Activated T-cell treated with anti-CD3 and anti-CD28 coated beads, Interleukin-2, amount 50 U/mL, for 72 hours (primary cell): ENCODE data around the gene CEP63. TPM values are rescaled to one million over a fixed set of nuclear protein-coding genes. Genes with fewer than 3 reads are reported as not detected.
A peak's percentile ranks its signal among the peaks of the same experiment; 100 is the strongest.
"Not testable (repeated sequence)": the region's sequence is repeated elsewhere in the genome, so short reads cannot be mapped to it uniquely, and the experiment has no call there.

Source experiments
- ATAC-seq, 2 donors: fragments of 150-1000 bp; cut with Tn5 transposase; replicated peaks in 1 of 2; 2 replicates each; pipeline ENCODE4 v1.10.0; 2021; ENCODE audit warnings: moderate library complexity in 2 of 2, mild to moderate bottlenecking in 1 of 2
- DNase-seq, 2 donors: peaks; one replicate each; pipeline ENCODE4 v3.0.0; 2021 to 2022; ENCODE audit warnings: mixed read lengths in 1 of 2
- H3K27ac Mint-ChIP-seq: one replicate; pipeline ENCODE4 v1.8.0; 2022; ENCODE audit warnings: mild to moderate bottlenecking, moderate library complexity, mixed read lengths
- H3K27me3 Mint-ChIP-seq: one replicate; pipeline ENCODE4 v1.8.0; 2022; ENCODE audit warnings: low read depth, mixed read lengths
- H3K36me3 Mint-ChIP-seq, 2 donors: one replicate each; pipeline ENCODE4 v1.8.0; 2022; ENCODE audit warnings: mixed read lengths in 2 of 2, mild to moderate bottlenecking in 1 of 2; ENCODE audit not compliant: insufficient read depth in 2 of 2
- H3K4me1 Mint-ChIP-seq: one replicate; pipeline ENCODE4 v1.8.0; 2022; ENCODE audit warnings: low read depth, mixed read lengths
- H3K4me3 Mint-ChIP-seq, 2 donors: one replicate each; pipeline ENCODE4 v1.8.0; 2022; ENCODE audit warnings: mild to moderate bottlenecking in 2 of 2, mixed read lengths in 2 of 2, moderate library complexity in 2 of 2
- H3K9me3 Mint-ChIP-seq, 2 donors: one replicate each; pipeline ENCODE4 v1.8.0; 2022; ENCODE audit warnings: mixed read lengths in 2 of 2
- total RNA-seq, 2 donors: library from RNA; stranded (reverse); gene quantifications; one replicate each; pipeline ENCODE4 v1.2.3, GENCODE V29; 2022

Gene CEP63
- total RNA-seq, 2 donors from 2014 or later, result 25.1 to 33.6 TPM

DNA sequence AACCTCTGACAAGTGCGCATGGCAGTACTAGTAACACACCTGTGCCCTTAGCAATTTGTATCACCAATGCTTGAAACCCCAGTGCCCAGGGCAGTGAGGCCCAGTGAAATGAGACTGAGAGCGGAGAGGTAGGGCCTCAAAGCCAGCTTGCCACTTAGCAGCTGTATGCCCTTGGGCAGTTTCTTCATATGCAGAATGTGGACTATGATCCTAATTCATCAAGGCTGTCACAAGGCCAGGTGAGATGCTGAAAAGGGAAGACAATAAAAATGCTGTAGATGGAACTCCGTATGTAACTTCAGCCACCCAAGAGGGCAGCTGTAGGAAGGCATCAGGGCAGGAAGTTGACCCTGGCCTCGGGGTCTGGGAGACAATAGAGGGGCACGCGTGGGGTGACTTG lies 90.6 kb downstream of the CEP63 start:
- ATAC-seq (no peak), DNase-seq (no peak)
- Mint-ChIP-seq H3K27me3 (no peaks in the 10 kb centered on the region), H3K4me3 (no peak overlapping the region), H3K4me1 (no peaks in the 10 kb centered on the region), H3K9me3 (peaks cover 0 to 4% of the 10 kb centered on the region in 2 donors), H3K36me3 (peaks cover 0 to 1% of the 10 kb centered on the region in 2 donors), H3K27ac (no peak overlapping the region)

DNA sequence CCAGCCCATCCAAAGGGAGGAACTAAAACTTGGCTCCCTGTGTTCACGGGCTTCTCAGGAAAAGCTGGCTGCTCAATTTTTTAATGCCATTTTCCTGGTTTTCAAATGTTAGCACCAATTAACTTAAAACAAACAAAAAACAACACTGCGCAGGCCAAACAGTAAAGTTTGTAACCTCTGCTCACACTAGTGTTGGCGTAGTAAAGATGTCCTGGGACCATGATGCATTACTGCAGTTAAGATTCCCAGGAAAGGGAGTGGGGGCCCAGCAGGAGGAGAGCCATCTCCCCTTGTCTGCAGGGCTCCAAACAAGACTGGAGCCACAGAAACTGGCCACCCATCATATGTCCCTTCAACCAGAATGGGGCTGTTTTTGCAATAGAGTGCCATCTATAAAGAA lies 91.0 kb downstream of the CEP63 start:
- ATAC-seq (no peak), DNase-seq (no peak)
- H3K36me3 Mint-ChIP-seq, result peaks cover 0 to 1% of the 10 kb centered on the region in 2 donors
- H3K4me1 Mint-ChIP-seq, result no peaks in the 10 kb centered on the region
- no peaks in the 10 kb centered on the region for H3K27me3 Mint-ChIP-seq
- peaks cover 0 to 4% of the 10 kb centered on the region in 2 donors for H3K9me3 Mint-ChIP-seq
- H3K4me3 Mint-ChIP-seq, result no peak overlapping the region
- no peak overlapping the region for H3K27ac Mint-ChIP-seq

DNA sequence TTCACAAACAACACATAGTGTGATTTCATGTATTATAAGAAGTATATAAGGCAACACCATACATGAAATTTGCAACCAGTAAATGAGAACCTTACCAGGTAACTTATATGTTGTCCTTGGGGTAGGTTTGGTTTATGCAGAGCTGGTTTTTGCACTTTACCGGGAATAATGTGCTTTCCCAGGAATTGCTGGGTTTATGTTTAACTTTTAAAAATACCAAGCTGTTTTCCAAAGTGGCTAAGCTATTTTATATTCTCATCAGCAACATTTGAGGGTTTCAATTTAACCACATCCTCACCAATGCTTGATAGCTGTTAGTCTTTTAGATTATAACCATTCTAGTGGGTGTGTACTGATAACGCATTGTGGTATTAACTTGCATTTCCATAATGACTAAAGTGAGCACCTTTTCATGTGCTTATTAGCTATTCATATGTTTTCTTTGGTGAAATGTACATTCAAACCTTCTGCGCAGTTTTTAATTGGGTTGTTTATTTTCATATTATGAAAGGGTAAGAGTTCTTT lies 93.3 kb downstream of the CEP63 start:
- DNase-seq (no peak), ATAC-seq (no peak)
- no peak overlapping the region for H3K27ac Mint-ChIP-seq
- no peaks in the 10 kb centered on the region for H3K27me3 Mint-ChIP-seq
- H3K4me3 Mint-ChIP-seq, result no peak overlapping the region
- no peaks in the 10 kb centered on the region for H3K4me1 Mint-ChIP-seq
- H3K9me3 Mint-ChIP-seq, result peaks cover 4% of the 10 kb centered on the region in 2 donors
- H3K36me3 Mint-ChIP-seq, result peaks cover 1 to 6% of the 10 kb centered on the region in 2 donors

DNA sequence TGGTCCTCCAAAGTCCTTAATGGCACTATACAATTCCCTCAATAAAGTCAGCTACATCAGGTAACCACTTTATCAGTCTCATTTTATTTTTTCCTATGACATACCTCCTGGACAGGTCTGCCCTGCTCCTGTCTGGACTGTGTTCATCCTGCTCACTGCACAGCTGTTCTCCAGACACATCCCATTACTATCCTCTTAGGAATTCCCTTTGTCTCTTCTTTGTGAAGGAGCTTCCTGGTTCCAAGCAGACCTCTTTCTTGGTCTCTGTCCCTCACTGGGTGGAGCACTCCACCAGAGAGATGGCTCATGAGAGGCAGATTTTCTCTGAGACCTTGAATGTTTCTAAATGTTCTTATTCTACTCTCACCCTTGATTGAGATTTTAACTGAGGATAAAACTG lies 104.9 kb downstream of the CEP63 start:
- no peaks in the 10 kb centered on the region for H3K27me3 Mint-ChIP-seq
- no peak overlapping the region for H3K27ac Mint-ChIP-seq
- ATAC-seq (no peak), DNase-seq (no peak)
- no peaks in the 10 kb centered on the region for H3K36me3 Mint-ChIP-seq
- no peaks in the 10 kb centered on the region for H3K9me3 Mint-ChIP-seq
- H3K4me1 Mint-ChIP-seq, result no peaks in the 10 kb centered on the region
- no peak overlapping the region for H3K4me3 Mint-ChIP-seq

GRCh38 chr3:134592806-134593205 lies 106.9 kb downstream of the CEP63 start:
- Mint-ChIP-seq H3K4me1 (no peaks in the 10 kb centered on the region), H3K36me3 (no peaks in the 10 kb centered on the region), H3K4me3 (no peak overlapping the region), H3K27me3 (no peaks in the 10 kb centered on the region), H3K27ac (no peak overlapping the region), H3K9me3 (no peaks in the 10 kb centered on the region)
- ATAC-seq, result no peak
- DNase-seq, result no peak

- DNase-seq (no peak), ATAC-seq (no peak)
- H3K4me3 Mint-ChIP-seq, result no peak overlapping the region
- no peaks in the 10 kb centered on the region for H3K9me3 Mint-ChIP-seq
- no peak overlapping the region for H3K27ac Mint-ChIP-seq
- H3K36me3 Mint-ChIP-seq, result no peaks in the 10 kb centered on the region
- no peaks in the 10 kb centered on the region for H3K4me1 Mint-ChIP-seq
- no peaks in the 10 kb centered on the region for H3K27me3 Mint-ChIP-seq
These were observed 108.5 kb downstream of the CEP63 start for GRCh38 chr3:134594331-134594741.

DNA sequence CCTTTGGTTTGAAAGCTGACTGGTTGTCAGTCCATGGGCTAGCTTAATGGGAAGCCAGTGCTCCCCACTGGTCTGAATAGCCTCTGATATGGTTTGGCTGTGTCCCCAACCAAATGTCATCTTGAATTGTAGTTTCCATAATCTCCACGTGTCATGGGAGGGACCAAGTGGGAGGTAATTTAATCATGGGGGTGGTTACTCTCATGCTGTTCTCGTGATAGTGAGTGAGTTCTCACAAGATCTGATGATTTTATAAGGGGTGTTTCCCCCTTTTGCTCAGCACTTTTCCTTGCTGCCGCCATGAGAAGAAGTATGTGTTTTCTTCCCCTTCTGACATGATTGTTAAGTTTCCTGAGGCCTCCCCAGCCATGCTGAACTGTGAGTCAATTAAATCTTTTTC lies 109.1 kb downstream of the CEP63 start:
- H3K36me3 Mint-ChIP-seq, H3K27me3 Mint-ChIP-seq, H3K4me3 Mint-ChIP-seq, ATAC-seq, H3K9me3 Mint-ChIP-seq, DNase-seq, H3K4me1 Mint-ChIP-seq, H3K27ac Mint-ChIP-seq: not testable (repeated sequence)

DNA sequence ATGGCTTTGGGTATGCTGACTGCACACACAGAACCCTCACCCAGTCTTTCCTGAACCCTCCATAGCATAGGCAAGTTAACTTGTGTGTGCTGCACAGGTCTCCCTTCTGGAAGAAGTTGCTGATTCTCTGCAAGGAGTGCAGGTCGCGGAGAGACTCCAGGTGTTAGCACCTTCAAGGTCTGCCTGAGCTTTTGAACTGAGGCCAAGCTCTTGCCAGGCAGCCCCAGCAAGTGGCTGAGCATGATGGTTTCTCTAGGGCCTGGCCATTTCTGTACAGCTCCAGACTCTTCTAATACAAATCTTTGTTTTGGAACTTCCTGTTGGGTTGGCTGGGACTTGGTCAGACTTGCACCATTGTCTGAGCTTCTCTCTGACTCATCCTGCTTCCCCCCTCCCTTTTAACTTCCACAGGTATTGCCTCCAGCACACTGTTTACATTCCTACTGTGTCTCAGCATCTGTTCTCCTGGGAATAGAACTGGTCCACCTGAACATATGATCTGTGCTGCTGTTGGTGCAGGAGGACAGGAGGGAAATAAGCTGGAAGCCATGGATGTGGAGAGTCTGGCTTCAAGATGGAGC lies 111.6 kb downstream of the CEP63 start:
- H3K4me3 Mint-ChIP-seq, result no peak overlapping the region
- H3K36me3 Mint-ChIP-seq, result no peaks in the 10 kb centered on the region
- H3K27ac Mint-ChIP-seq, result no peak overlapping the region

GRCh38 chr3:134598763-134599545 lies 113.1 kb downstream of the CEP63 start:
- ATAC-seq, result no peak
- peaks cover 9% of the 10 kb centered on the region for H3K4me1 Mint-ChIP-seq
- no peak for DNase-seq
- no peak overlapping the region for H3K27ac Mint-ChIP-seq
- H3K4me3 Mint-ChIP-seq, result no peak overlapping the region
- H3K9me3 Mint-ChIP-seq, result no peaks in the 10 kb centered on the region
- H3K27me3 Mint-ChIP-seq, result peaks cover 6% of the 10 kb centered on the region
- H3K36me3 Mint-ChIP-seq, result no peaks in the 10 kb centered on the region

More for the DNA sequence above, 111.6 kb downstream of the CEP63 start:
- ATAC-seq (no peak), DNase-seq (no peak)
- no peaks in the 10 kb centered on the region for H3K9me3 Mint-ChIP-seq
- H3K27me3 Mint-ChIP-seq, result peaks cover 6% of the 10 kb centered on the region
- H3K4me1 Mint-ChIP-seq, result peaks cover 9% of the 10 kb centered on the region

GRCh38 chr3:134600206-134600605 lies 114.3 kb downstream of the CEP63 start:
- Mint-ChIP-seq H3K27ac (no peak overlapping the region), H3K4me3 (no peak overlapping the region), H3K36me3 (no peaks in the 10 kb centered on the region), H3K27me3 (peaks cover 6% of the 10 kb centered on the region), H3K4me1 (peaks cover 9% of the 10 kb centered on the region), H3K9me3 (no peaks in the 10 kb centered on the region)
- peak in 1 of 2 donors; percentile 15 for ATAC-seq
- no peak for DNase-seq

DNA sequence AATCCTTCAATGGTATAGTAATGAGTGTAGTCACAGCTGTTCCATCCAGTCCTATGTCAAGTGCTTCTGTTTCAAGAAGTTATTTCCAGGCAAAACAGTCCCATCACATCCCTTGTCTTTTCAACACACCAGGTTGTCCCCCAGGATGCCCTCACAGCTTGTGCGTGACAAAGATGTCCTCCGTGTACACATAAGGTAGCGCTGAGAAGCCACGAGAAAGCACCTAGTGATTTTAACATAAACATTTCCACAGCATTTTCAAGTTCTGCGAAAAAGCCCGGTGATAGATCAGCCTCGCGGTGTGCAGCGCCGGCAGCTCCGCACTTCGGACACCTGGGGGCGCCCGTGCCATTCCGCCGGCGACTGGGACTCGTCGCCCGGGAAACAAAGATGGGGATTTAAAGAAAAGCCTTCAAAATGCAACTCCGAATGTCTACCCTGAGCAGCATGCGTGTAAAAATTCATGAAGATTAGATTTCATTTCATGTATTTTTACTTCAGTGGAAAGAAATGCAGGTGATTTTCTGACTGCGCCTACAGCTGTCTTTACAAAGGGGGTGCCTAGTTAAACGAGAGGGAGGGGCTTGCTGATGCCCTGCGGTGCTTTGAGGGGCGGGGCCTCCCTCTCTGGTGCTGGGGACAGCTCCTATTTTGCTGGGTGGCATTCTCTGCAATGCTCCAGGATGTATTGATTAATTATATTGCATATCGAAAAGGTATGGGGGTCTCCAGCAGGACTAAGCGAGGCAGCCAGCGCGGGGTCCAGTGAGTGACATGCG lies 115.0 kb downstream of the CEP63 start:
- ATAC-seq (peak; percentile 71 to 75), DNase-seq (peak; percentile 64 to 75)
- no peaks in the 10 kb centered on the region for H3K9me3 Mint-ChIP-seq
- no peaks in the 10 kb centered on the region for H3K36me3 Mint-ChIP-seq
- no peak overlapping the region for H3K27ac Mint-ChIP-seq
- peak overlapping the region; percentile 22 to 47 for H3K4me3 Mint-ChIP-seq
- H3K4me1 Mint-ChIP-seq, result peaks cover 9% of the 10 kb centered on the region
- peaks cover 11% of the 10 kb centered on the region for H3K27me3 Mint-ChIP-seq

GRCh38 chr3:134601539-134602439 lies 115.9 kb downstream of the CEP63 start:
- no peaks in the 10 kb centered on the region for H3K9me3 Mint-ChIP-seq
- peaks cover 9% of the 10 kb centered on the region for H3K4me1 Mint-ChIP-seq
- H3K36me3 Mint-ChIP-seq, result no peaks in the 10 kb centered on the region
- DNase-seq (no peak), ATAC-seq (no peak)
- H3K27me3 Mint-ChIP-seq, result peaks cover 13% of the 10 kb centered on the region
- no peak overlapping the region for H3K4me3 Mint-ChIP-seq
- H3K27ac Mint-ChIP-seq, result no peak overlapping the region
